Kidney (tissue), 14 donors: Measurements from ENCODE around the gene BICC1. TPM values are rescaled to one million over a fixed set of nuclear protein-coding genes. Genes with fewer than 3 reads are reported as not detected.

Source experiments
- DNase-seq, 5 donors: peaks; one replicate each; pipeline ENCODE4 v3.0.0-alpha.2; 2013 to 2020
- FAIRE-seq: peaks from 2 replicates; lab custom pipeline; 2012; peaks lifted over from hg19 to GRCh38; lab: Jason Lieb, UNC
- H3K27ac ChIP-seq, 2 donors: one replicate each; pipeline ENCODE4 v1.7.0; 2013; ENCODE audit warnings: low read depth in 2 of 2, low read length in 2 of 2, inconsistent platforms in 1 of 2
- H3K27me3 ChIP-seq: one replicate; pipeline ENCODE4 v1.7.1; 2013; ENCODE audit warnings: low read length, inconsistent platforms; ENCODE audit not compliant: control insufficient read depth, insufficient read depth
- H3K36me3 ChIP-seq, 3 donors: one replicate each; pipeline versions ENCODE4 v1.7.0 to v1.7.1; 2013; ENCODE audit warnings: low read length in 3 of 3, control low read depth in 1 of 3, inconsistent platforms in 1 of 3; ENCODE audit not compliant: insufficient read depth in 3 of 3, control insufficient read depth in 2 of 3
- H3K4me1 ChIP-seq, 3 donors: one replicate each; pipeline versions ENCODE4 v1.7.0 to v1.7.1; 2013; ENCODE audit warnings: low read length in 3 of 3, inconsistent platforms in 1 of 3, low read depth in 1 of 3; ENCODE audit not compliant: control insufficient read depth in 2 of 3, insufficient read depth in 2 of 3
- H3K4me3 ChIP-seq, 3 donors: one replicate each; pipeline versions ENCODE4 v1.7.0 to v1.8.1; 2013; ENCODE audit warnings: low read length in 3 of 3, control low read depth in 1 of 3, inconsistent platforms in 1 of 3
- H3K9ac ChIP-seq, 3 donors: one replicate each; pipeline versions ENCODE4 v1.7.0 to v1.7.1; 2013; ENCODE audit warnings: low read length in 3 of 3, control low read depth in 1 of 3, inconsistent platforms in 1 of 3
- H3K9me3 ChIP-seq, 3 donors: one replicate each; pipeline versions ENCODE4 v1.7.0 to v1.7.1; 2013; ENCODE audit warnings: low read length in 3 of 3, control low read depth in 1 of 3, inconsistent platforms in 1 of 3; ENCODE audit not compliant: control insufficient read depth in 2 of 3, insufficient read depth in 1 of 3
- intact Hi-C: fragments of 100-400 bp; cut with DNase I; formaldehyde crosslinking; loops from one replicate; pipeline ENCODE4 v1.11.1; 2022
- polyA plus RNA-seq: library from polyadenylated mRNA; stranded (reverse); fragments of 350-450 nt; fragmentation: Illumina TruSeq; extraction: RNeasy Lipid Tissue Mini Kit (QIAGEN cat#74804); gene quantifications from one replicate; pipeline ENCODE4 v1.2.3, GENCODE V29; 2014; ENCODE audit warnings: low read depth, low replicate concordance; ENCODE audit not compliant: insufficient read depth
- total RNA-seq: library from RNA; stranded (reverse); fragmentation: NEBNext Ultra II Directional; extraction: Animal tissue kit (Norgen Biotek cat#: 25700); gene quantifications from one replicate; pipeline ENCODE4 v1.2.1, GENCODE V29; 2021
- TF ChIP-seq, protein P1 (sequence below): IDR thresholded peaks from 3 replicates; pipeline ENCODE4 v1.5.1; 2012; ENCODE audit warnings: mild to moderate bottlenecking, moderate library complexity, borderline replicate concordance; ENCODE audit not compliant: insufficient read depth; ENCODE audit errors: extremely low read depth
- donor health status: control.
- donor health status: control.
- donor health status: control.
- donor health status: control.
- donor health status: control.
- donor health status: DM: yes; HTN: yes; CAD: no.
- donor health status: Normal renal cell carcinoma (clear cell type).

Gene BICC1
- total and polyA plus RNA-seq, 2 donors from 2014 or later = 21.0 to 136 TPM

DNA sequence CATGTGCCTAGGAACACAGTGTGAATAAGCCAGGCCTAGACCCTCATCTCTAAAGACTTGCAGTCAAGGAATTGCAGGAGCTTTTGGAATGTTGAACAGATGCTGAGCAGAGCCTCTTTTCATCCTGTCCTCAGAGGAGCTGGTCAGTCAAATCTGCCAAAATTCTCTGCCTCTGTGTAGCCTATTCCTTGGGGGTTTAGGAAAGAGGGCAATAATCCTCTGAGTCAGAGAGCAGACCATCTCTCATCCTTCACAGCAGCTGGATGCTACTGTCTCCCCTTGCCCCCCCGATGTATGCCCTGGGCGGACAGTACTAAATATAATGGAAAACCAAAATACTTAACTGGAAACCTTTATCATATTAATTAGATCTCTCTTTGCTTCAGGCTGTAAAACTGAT, 52.6 kb downstream of the BICC1 start:
- DNase-seq (no peak), FAIRE-seq (no peak)
- H3K9ac ChIP-seq = no peak overlapping the region
- H3K4me3 ChIP-seq = no peak overlapping the region
- peaks cover 0 to 8% (median 2%) of the 10 kb centered on the region in 3 donors for H3K4me1 ChIP-seq
- H3K27ac ChIP-seq = no peak overlapping the region
- intact Hi-C loops = no loop called here
- no peaks in the 10 kb centered on the region for H3K27me3 ChIP-seq
- TF ChIP-seq, protein P1, sequence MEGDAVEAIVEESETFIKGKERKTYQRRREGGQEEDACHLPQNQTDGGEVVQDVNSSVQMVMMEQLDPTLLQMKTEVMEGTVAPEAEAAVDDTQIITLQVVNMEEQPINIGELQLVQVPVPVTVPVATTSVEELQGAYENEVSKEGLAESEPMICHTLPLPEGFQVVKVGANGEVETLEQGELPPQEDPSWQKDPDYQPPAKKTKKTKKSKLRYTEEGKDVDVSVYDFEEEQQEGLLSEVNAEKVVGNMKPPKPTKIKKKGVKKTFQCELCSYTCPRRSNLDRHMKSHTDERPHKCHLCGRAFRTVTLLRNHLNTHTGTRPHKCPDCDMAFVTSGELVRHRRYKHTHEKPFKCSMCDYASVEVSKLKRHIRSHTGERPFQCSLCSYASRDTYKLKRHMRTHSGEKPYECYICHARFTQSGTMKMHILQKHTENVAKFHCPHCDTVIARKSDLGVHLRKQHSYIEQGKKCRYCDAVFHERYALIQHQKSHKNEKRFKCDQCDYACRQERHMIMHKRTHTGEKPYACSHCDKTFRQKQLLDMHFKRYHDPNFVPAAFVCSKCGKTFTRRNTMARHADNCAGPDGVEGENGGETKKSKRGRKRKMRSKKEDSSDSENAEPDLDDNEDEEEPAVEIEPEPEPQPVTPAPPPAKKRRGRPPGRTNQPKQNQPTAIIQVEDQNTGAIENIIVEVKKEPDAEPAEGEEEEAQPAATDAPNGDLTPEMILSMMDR = no peak
- H3K36me3 ChIP-seq = no peaks in the 10 kb centered on the region
- peaks cover 0 to 17% (median 3%) of the 10 kb centered on the region in 3 donors for H3K9me3 ChIP-seq

DNA sequence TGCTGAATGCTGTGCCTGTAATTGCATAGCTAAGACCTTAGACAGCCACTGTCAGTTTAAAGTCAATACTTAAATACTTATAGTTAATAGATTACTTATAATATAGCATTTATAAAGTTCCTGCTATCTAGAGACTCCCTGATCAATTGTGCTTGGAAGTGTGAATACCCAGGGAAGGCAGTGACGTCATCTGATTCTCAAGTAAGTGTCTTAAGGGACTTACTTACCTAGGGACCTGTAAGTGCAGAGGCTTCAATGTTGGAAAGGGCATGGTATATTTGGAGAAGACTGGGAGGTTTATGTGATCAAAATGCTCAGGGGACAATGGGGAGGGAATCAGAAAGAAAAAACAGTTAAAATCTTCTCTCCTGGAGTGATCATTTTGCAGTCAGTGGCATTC, 55.0 kb downstream of the BICC1 start:
- Histone ChIP-seq H3K27me3 (no peaks in the 10 kb centered on the region), H3K4me3 (no peak overlapping the region), H3K9ac (no peak overlapping the region), H3K27ac (peak overlapping the region in 1 of 2 donors; percentile 14), H3K9me3 (peaks cover 0 to 8% (median 4%) of the 10 kb centered on the region in 3 donors), H3K36me3 (no peaks in the 10 kb centered on the region), H3K4me1 (peaks cover 0 to 8% (median 2%) of the 10 kb centered on the region in 3 donors)
- TF ChIP-seq, protein P1 = no peak
- DNase-seq = no peak
- FAIRE-seq = no peak
- intact Hi-C loops = no loop called here

DNA sequence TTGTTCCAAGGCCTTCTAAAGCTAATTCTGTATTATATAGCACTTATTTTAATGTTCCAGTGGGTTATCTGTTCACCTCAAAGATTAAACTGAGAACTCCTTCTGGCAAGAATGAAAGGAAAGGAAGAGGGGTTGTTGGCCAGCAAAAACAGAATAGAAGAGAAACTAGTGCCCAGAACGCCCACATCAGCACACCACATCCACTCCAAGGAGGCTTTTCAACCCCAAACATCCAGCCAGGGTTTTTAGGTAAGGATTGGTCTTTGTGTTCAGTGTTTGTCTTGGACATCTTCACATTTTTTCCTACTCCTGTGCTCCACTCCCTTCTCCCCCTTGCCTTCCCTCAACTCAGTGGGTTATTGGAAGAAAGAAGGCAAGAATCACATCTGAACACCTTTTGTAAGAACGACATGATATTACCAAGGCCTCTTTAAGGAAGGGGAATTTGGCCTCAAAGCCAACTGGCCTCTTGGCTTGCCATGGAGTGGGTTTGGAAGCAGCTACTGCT, 55.8 kb downstream of the BICC1 start:
- no peak overlapping the region for H3K27ac ChIP-seq
- intact Hi-C loops = no loop called here
- H3K4me3 ChIP-seq = no peak overlapping the region
- H3K36me3 ChIP-seq = no peaks in the 10 kb centered on the region
- no peaks in the 10 kb centered on the region for H3K27me3 ChIP-seq
- peaks cover 0 to 13% (median 2%) of the 10 kb centered on the region in 3 donors for H3K4me1 ChIP-seq
- no peak for DNase-seq
- H3K9me3 ChIP-seq = peaks cover 0 to 4% (median 4%) of the 10 kb centered on the region in 3 donors
- TF ChIP-seq, protein P1 = no peak
- FAIRE-seq = no peak
- H3K9ac ChIP-seq = no peak overlapping the region

DNA sequence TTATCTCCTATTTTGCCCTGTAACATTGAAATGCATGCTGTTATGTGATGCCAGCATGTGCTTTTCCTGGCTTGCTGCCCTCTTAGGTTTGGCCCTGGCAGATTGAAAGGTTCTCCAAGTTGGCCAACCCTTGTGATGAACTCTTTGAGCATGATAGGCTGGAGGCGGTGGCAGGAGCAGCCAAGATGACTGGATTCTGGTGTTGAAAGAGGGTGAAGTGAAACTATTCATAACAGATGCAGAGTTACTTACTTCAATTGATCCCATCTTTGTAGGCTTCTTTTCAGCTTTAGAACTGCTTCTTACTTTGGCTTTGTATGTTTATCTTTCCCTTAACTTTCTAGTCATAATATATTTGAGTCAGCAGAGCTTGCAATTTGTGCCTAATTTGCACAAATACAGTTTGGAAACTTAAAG, 57.6 kb downstream of the BICC1 start:
- FAIRE-seq (no peak), DNase-seq (no peak)
- no peak overlapping the region for H3K27ac ChIP-seq
- H3K4me3 ChIP-seq = no peak overlapping the region
- TF ChIP-seq, protein P1 = no peak
- peaks cover 0 to 21% (median 2%) of the 10 kb centered on the region in 3 donors for H3K4me1 ChIP-seq
- intact Hi-C loops = no loop called here
- H3K27me3 ChIP-seq = no peaks in the 10 kb centered on the region
- H3K36me3 ChIP-seq = no peaks in the 10 kb centered on the region
- H3K9me3 ChIP-seq = peaks cover 0 to 4% (median 4%) of the 10 kb centered on the region in 3 donors
- H3K9ac ChIP-seq = no peak overlapping the region
